GM12874 (cell line): ENCODE results near the gene OSBPL1A.

Experiments used
- TF ChIP-seq, protein P1 (sequence below): IDR thresholded peaks from 2 replicates; pipeline ENCODE4 v1.5.1; 2011; ENCODE audit warnings: low read depth, mild to moderate bottlenecking, control low read depth, low read length, moderate library complexity; ENCODE audit not compliant: insufficient read depth

The OSBPL1A gene

DNA sequence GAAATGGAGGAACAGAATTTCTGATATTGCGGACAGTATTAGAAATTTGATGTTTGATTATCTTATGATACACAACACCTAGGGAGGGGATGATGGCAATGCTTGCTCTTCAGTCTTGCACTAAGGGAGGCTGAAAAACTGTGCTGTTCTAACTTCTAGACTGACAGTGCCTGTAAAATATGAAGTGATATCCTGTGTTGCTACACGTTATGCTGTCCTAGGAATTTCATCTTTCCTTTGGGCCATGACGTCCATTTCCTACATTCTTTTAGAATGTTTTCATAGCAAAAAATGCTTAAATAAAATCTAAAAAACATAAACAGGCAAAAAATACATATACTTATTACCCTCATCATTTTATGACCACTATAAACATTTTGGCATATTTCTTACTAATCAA lies 55.3 kb downstream of the OSBPL1A start:
- TF ChIP-seq, protein P1, sequence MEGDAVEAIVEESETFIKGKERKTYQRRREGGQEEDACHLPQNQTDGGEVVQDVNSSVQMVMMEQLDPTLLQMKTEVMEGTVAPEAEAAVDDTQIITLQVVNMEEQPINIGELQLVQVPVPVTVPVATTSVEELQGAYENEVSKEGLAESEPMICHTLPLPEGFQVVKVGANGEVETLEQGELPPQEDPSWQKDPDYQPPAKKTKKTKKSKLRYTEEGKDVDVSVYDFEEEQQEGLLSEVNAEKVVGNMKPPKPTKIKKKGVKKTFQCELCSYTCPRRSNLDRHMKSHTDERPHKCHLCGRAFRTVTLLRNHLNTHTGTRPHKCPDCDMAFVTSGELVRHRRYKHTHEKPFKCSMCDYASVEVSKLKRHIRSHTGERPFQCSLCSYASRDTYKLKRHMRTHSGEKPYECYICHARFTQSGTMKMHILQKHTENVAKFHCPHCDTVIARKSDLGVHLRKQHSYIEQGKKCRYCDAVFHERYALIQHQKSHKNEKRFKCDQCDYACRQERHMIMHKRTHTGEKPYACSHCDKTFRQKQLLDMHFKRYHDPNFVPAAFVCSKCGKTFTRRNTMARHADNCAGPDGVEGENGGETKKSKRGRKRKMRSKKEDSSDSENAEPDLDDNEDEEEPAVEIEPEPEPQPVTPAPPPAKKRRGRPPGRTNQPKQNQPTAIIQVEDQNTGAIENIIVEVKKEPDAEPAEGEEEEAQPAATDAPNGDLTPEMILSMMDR, result no peak

DNA sequence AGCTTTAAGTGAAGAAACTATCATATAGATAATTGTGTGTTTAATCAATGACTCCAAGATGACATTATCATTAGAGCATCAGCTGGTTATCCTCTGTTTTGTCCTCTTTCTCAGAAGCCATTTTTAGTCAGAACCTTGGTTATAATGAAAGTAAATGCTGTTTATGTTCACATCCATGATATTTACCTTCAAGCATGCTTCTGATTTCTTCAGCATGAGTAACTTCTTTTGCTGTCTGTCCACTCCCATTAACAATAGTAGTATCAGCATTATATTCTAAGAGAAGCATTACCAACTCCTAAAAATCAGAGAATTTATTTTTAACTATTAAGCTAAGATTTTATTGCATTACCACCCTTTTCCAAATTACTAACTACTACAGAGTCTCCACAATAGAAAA lies 56.3 kb downstream of the OSBPL1A start:
- TF ChIP-seq, protein P1, result no peak

DNA sequence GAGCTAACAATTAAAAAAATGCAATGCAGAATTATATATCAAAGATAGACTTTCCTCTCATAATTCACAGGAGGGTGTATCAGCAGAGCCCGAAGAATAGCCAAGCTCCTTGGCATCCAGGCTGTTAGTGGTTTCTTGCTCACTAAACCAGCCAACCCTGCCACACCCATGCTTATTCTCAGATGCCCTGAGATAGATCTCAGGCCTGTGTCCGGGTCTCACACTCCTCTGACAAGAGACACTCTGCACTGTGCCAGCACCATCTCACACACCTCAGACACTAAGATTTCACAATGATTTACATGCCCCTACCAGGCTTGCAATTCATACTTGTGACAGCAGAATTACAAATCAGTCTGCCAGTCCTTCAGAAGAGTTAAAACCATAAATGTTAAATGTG lies 64.5 kb downstream of the OSBPL1A start:
- TF ChIP-seq, protein P1, result no peak

DNA sequence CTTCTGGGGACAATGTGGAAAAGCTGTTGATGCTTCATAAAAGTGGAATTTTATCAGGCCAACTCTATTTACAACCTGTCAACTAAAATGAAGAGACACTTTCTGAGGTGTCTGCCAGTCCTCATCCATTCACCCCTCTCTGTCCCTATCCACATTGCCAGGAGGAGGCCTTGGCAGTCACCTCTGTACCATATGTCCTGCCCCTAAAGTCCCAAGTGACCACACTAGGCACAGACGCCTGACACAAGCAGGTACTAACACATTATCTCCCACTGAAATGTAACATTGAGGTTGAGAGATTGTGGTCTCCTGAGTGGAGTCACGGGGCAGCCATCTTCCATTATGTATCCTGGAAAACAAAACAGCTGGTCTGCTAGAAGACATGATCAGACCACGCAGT lies 71.4 kb downstream of the OSBPL1A start:
- TF ChIP-seq, protein P1, result no peak

DNA sequence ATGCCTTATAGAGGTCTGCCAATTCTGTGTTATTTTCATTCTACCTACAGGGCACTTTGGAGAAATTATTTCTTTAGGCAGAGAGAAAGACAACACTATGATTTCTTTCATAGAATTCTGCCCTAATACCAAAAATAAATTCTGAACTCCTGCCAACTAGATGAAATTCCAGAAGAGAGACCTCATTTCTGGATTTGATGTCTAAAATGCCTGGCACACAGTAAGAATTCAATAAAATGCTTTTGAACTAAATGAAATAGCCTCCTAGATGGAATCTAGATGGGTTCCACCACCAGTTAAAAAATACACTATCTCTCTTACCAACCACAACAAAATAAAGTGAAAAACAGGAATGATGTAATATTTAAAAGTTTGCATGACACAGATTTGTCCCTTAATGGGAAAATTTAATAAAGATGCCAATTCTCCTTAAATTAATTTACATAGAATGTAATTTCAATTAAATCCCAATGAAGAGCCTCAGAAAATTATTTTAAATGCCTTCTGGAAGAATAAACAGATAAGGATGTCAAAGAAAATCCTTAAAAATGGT lies 75.0 kb downstream of the OSBPL1A start:
- TF ChIP-seq, protein P1, result no peak

DNA sequence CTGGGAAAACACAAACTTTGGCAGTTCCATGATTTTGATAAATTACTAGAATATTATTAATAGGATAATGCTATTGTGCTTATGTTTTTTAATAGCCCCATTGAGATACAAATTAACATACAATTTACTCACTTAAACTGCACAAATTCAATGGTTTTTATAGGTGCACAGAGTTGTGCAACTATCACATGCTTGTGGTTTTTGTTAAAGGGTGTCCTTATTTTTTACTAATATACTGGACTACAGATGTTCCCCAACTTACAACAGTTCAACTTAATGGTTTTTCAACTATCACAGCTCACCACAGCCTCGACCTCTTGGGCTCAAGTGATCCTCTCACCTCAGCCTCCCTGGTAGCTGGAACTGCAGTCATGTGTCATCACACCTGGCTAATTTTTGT lies 76.6 kb downstream of the OSBPL1A start:
- TF ChIP-seq, protein P1, result no peak

DNA sequence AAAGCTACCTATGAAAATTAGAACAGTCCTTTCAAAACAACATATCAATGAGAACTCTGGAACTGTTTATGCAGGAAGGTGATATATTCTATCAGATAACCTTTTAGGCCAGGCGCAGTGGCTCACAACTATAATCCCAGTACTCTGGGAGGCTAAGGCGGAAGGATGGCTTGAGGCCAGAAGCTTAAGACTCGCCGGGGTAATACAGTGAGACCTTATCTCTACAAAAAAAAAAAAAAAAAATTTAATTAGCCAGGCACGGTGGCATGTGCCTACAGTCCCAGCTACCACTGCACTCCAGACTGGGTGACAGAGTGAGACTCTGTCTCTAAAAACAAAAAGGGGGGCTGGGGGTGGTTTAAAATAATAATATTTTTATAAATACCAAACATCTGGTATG lies 77.9 kb downstream of the OSBPL1A start:
- TF ChIP-seq, protein P1, result no peak
